NCI-H128 (cell line): Measurements from ENCODE around the gene TET3.

Experiments used
- DNase-seq: peaks from one replicate; lab custom pipeline; 2025; ENCODE audit not compliant: unreplicated experiment; lab: John Stamatoyannopoulos, UW

TET3 gene

GRCh38 chr2:74029714-74030397, 45.1 kb downstream of the TET3 start:
- DNase-seq: no peak

GRCh38 chr2:74031221-74031620, 46.5 kb downstream of the TET3 start:
- no peak for DNase-seq

GRCh38 chr2:74031959-74032287, 47.2 kb downstream of the TET3 start:
- no peak for DNase-seq

GRCh38 chr2:74033375-74033774, 48.7 kb downstream of the TET3 start:
- DNase-seq: no peak
